ENCODE data around the gene ACSS2. TPM values are rescaled to one million over a fixed set of nuclear protein-coding genes. Genes with fewer than 3 reads are reported as not detected.

Gene ACSS2
- total RNA-seq, 1 donor from 2014 or later: 25.0 TPM

DNA sequence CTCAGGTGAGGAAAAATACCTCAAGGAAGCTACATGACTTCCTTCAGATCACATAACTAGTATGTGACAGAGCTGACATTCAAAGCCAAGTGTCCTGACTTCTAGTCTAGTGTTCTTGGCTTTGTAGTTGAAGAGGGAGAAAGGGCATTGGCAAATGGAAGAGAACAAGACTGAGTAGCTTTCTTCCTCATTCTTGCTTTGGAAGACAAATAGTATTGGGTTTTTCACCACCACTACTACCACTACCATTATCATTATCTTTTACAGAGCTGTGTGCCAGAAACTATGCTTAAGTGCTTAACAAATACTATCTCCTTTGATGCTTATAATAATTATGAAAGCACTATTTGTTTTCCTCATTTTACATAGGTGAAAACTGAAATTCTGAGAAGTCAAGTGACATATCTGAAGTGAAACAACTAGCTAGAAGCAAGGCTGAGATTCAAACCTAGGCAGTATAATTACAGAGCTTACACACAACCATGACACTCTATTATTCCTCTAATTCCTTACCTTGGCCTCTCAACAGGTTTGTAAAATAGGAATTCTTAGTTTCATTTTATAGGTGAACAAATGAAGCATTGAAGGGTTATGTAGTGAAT lies 6.8 kb downstream of the ACSS2 start:
- Mint-ChIP-seq H3K4me3 (no peak overlapping the region), H3K9me3 (no peaks in the 10 kb centered on the region), H3K36me3 (peaks cover 5% of the 10 kb centered on the region), H3K4me1 (no peaks in the 10 kb centered on the region), H3K27me3 (ENCODE audit: insufficient read depth, low read depth) (peaks cover 9% of the 10 kb centered on the region), H3K27ac (no peak overlapping the region)
- Histone ChIP-seq H3K27me3 (no peaks in the 10 kb centered on the region), H3K27ac (no peak overlapping the region), H3K4me2 (no peak overlapping the region), H4K20me1 (ENCODE audit: low read depth) (no peaks in the 10 kb centered on the region), H3K9ac (no peak overlapping the region), H3K4me3 (no peak overlapping the region), H3K36me3 (no peaks in the 10 kb centered on the region), H3K4me1 (no peaks in the 10 kb centered on the region), H3F3A (ENCODE audit: low read depth) (no peaks in the 10 kb centered on the region), H2AFZ (replicated peaks) (no peak overlapping the region), H3K9me3 (ENCODE audit: low read depth) (no peaks in the 10 kb centered on the region), H3K79me2 (ENCODE audit: low read depth) (no peaks in the 10 kb centered on the region)
- DNase-seq (ENCODE audit: low spot score): no peak
- TF ChIP-seq, protein P1, sequence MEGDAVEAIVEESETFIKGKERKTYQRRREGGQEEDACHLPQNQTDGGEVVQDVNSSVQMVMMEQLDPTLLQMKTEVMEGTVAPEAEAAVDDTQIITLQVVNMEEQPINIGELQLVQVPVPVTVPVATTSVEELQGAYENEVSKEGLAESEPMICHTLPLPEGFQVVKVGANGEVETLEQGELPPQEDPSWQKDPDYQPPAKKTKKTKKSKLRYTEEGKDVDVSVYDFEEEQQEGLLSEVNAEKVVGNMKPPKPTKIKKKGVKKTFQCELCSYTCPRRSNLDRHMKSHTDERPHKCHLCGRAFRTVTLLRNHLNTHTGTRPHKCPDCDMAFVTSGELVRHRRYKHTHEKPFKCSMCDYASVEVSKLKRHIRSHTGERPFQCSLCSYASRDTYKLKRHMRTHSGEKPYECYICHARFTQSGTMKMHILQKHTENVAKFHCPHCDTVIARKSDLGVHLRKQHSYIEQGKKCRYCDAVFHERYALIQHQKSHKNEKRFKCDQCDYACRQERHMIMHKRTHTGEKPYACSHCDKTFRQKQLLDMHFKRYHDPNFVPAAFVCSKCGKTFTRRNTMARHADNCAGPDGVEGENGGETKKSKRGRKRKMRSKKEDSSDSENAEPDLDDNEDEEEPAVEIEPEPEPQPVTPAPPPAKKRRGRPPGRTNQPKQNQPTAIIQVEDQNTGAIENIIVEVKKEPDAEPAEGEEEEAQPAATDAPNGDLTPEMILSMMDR (IDR thresholded peaks at IDR 0.05): no peak
- no peak for TF ChIP-seq EZH2phosphoT487 (IDR thresholded peaks at IDR 0.05)
- no peak for TF ChIP-seq EZH2 (IDR thresholded peaks at IDR 0.05)

DNA sequence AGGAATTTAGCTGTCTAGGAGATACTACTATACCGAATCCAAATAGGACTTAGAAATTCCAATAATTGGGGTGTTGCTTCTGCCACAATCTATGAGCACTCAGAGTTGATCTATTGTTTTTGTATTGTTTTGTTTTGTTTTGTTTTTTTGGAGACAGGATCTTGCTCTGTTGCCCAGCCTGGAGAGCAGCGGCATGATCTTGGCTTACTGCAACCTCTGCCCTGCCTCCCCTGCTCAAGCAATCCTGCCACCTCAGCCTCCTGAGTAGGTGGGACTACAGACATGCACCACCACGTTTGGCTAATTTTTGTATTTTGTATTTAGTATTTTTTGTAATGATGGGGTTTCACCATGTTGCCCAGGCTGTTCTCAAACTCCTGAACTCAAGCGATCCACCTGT lies 7.4 kb downstream of the ACSS2 start:
- Mint-ChIP-seq H3K9me3 (no peaks in the 10 kb centered on the region), H3K4me3 (no peak overlapping the region)
- DNase-seq (ENCODE audit: low spot score): no peak

DNA sequence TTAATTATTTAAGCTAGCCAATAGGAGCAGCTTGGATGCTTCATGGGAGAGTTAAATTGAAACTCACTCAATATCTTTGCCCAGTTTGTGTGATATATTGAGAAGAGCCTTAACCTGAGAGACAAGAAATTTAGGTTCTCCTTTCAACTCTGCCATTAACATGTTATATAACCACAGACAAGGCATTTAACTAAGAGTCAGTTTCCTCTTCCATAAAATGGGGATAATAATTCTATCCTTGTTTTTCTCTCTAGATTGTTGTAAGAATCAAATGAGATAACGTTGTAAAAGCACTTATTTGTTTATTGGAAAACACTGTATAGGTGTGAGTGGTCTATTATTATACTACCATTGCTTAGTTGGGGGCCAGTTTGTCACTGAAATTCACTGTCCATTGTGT lies 7.8 kb downstream of the ACSS2 start:
- no peak for TF ChIP-seq EZH2 (IDR thresholded peaks at IDR 0.05)
- TF ChIP-seq EZH2phosphoT487 (IDR thresholded peaks at IDR 0.05): no peak
- Histone ChIP-seq H3K4me3 (no peak overlapping the region), H3K36me3 (no peaks in the 10 kb centered on the region), H3F3A (ENCODE audit: low read depth) (no peaks in the 10 kb centered on the region), H3K4me2 (no peak overlapping the region), H3K27ac (no peak overlapping the region), H3K79me2 (ENCODE audit: low read depth) (no peaks in the 10 kb centered on the region), H3K9me3 (ENCODE audit: low read depth) (no peaks in the 10 kb centered on the region), H3K9ac (no peak overlapping the region), H2AFZ (replicated peaks) (no peak overlapping the region), H3K27me3 (no peaks in the 10 kb centered on the region), H4K20me1 (ENCODE audit: low read depth) (no peaks in the 10 kb centered on the region), H3K4me1 (no peaks in the 10 kb centered on the region)
- H3K36me3 Mint-ChIP-seq: peaks cover 8% of the 10 kb centered on the region
- no peak overlapping the region for H3K27ac Mint-ChIP-seq
- peaks cover 7% of the 10 kb centered on the region for H3K27me3 Mint-ChIP-seq (ENCODE audit: insufficient read depth, low read depth)
- no peaks in the 10 kb centered on the region for H3K4me1 Mint-ChIP-seq
- DNase-seq (ENCODE audit: low spot score): no peak
- no peaks in the 10 kb centered on the region for H3K9me3 Mint-ChIP-seq
- H3K4me3 Mint-ChIP-seq: no peak overlapping the region

More for the DNA sequence above, 7.4 kb downstream of the ACSS2 start:
- no peak overlapping the region for H3K9ac ChIP-seq
- Mint-ChIP-seq H3K27ac (no peak overlapping the region), H3K36me3 (peaks cover 8% of the 10 kb centered on the region), H3K27me3 (ENCODE audit: insufficient read depth, low read depth) (peaks cover 9% of the 10 kb centered on the region), H3K4me1 (no peaks in the 10 kb centered on the region)
- no peaks in the 10 kb centered on the region for H3K36me3 ChIP-seq
- TF ChIP-seq, protein P1 (IDR thresholded peaks at IDR 0.05): no peak
- TF ChIP-seq EZH2phosphoT487 (IDR thresholded peaks at IDR 0.05): no peak
- TF ChIP-seq EZH2 (IDR thresholded peaks at IDR 0.05): no peak
- no peak overlapping the region for H3K27ac ChIP-seq
- H4K20me1 ChIP-seq (ENCODE audit: low read depth): no peaks in the 10 kb centered on the region
- H2AFZ ChIP-seq (replicated peaks): no peak overlapping the region
- no peaks in the 10 kb centered on the region for H3K4me1 ChIP-seq
- no peak overlapping the region for H3K4me3 ChIP-seq
- no peaks in the 10 kb centered on the region for H3K9me3 ChIP-seq (ENCODE audit: low read depth)
- no peaks in the 10 kb centered on the region for H3K27me3 ChIP-seq
- H3K4me2 ChIP-seq: no peak overlapping the region
- H3F3A ChIP-seq (ENCODE audit: low read depth): no peaks in the 10 kb centered on the region
- no peaks in the 10 kb centered on the region for H3K79me2 ChIP-seq (ENCODE audit: low read depth)

DNA sequence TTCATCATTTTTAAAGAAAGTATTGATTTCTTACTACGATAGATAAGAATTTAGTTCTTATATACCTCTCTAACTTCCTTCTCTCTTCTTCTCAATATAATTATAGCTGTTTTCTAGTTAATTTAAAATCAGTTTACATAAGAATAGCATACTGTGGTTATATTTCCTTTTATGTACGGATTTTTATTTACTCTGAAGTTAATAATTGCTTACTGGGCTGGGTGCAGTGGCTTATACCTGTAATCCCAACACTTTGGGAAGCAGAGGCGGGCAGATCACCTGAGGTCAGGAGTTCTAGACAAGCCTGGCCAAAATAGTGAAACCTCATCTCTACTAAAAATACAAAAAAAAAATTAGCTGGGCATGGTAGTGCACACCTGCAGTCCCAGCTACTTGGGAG lies 9.7 kb downstream of the ACSS2 start:
- Histone ChIP-seq H4K20me1 (ENCODE audit: low read depth) (no peaks in the 10 kb centered on the region), H3K4me3 (no peak overlapping the region), H3K79me2 (ENCODE audit: low read depth) (no peaks in the 10 kb centered on the region), H3K9me3 (ENCODE audit: low read depth) (no peaks in the 10 kb centered on the region), H2AFZ (replicated peaks) (no peak overlapping the region), H3K27ac (no peak overlapping the region), H3K4me2 (no peak overlapping the region), H3K9ac (no peak overlapping the region), H3F3A (ENCODE audit: low read depth) (no peaks in the 10 kb centered on the region), H3K36me3 (no peaks in the 10 kb centered on the region), H3K4me1 (no peaks in the 10 kb centered on the region), H3K27me3 (no peaks in the 10 kb centered on the region)
- Mint-ChIP-seq H3K9me3 (no peaks in the 10 kb centered on the region), H3K36me3 (peaks cover 11% of the 10 kb centered on the region), H3K4me3 (no peak overlapping the region), H3K27me3 (ENCODE audit: insufficient read depth, low read depth) (peaks cover 7% of the 10 kb centered on the region), H3K4me1 (no peaks in the 10 kb centered on the region), H3K27ac (no peak overlapping the region)
- no peak for DNase-seq (ENCODE audit: low spot score)
- no peak for TF ChIP-seq EZH2phosphoT487 (IDR thresholded peaks at IDR 0.05)
- TF ChIP-seq EZH2 (IDR thresholded peaks at IDR 0.05): no peak
- TF ChIP-seq, protein P1 (IDR thresholded peaks at IDR 0.05): no peak
